Measurements from ENCODE around the gene PABPC3. TPM values are rescaled to one million over a fixed set of nuclear protein-coding genes. Genes with fewer than 3 reads are reported as not detected.

Gene PABPC3
- total RNA-seq, 1 donor from 2014 or later = under 0.01 TPM

Small RNA genes lying within 50 kb of the gene (small RNA-seq; reads per million reads assigned to genes)
- gene AL359757.2 = not detected

Other genes starting within 250 kb of the PABPC3 start
- not detected for gene AMER2, start 76.2 kb downstream of the PABPC3 start, total RNA-seq
- 11.5 TPM for gene MTMR6, start 191.4 kb downstream of the PABPC3 start, total RNA-seq
- gene NUP58, start 205.5 kb downstream of the PABPC3 start, total RNA-seq = 45.4 TPM

Measured in skeletal muscle tissue (tissue), 2 donors.